NK-92 (cell line): ENCODE measurements around the gene STMN3.
"Not testable (repeated sequence)": the region's sequence is repeated elsewhere in the genome, so short reads cannot be mapped to it uniquely, and the experiment has no call there.

Source experiments
- DNase-seq: peaks from one replicate; lab custom pipeline; 2025; ENCODE audit not compliant: unreplicated experiment; lab: John Stamatoyannopoulos, UW

The STMN3 gene

DNA sequence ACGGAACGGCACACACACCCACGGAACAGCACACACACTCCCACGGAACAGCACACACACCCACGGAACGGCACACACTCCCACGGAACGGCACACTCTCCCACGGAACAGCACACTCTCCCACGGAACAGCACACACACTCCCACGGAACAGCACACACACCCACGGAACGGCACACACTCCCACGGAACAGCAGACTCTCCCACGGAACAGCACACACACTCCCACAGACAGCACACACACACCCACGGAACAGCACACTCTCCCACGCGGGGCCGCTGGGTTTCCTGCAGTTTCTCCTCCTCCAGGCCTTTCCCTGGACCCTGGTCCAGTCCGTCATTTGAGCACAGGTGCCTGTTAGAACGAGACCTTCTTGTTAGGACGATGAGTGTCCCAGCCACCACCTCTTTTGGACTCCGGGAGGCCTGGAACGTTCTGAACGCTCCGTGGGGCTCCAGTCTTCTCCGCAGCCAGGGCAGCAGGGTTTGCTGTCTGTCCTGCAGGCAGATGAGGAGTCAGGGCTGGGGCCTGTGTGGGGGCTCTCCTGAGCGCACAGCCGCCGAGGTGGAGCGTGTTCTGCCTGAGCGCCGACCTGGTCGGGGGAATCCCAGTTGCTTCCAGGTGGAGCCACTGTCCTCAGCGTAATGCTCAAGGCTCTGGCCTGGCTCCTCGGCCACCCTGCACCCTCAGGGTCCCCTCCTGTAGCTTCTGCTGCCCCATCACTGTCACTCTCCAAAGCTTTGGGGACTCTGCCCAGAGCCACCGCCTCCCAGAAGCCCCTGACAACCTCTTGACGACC is 25.6 kb upstream of the STMN3 start:
- no peak for DNase-seq

DNA sequence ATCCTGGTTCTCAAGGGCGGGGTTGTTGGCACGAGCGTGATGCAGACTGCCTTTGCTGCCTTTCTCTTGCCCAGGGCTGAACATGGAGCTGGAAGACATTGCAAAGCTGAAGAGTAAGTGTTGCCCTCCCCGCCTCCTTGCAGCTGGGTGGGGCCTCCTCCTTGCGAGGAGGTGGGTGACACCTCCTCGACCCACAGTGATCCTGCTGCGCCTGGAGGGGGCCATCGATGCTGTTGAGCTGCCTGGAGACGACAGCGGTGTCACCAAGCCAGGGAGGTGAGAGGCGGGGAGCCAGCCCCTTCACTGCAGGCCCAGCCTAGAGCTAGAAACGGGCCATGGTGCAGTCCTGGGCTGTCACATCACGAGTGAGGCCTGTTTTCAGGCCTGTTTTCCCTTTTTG is 24.8 kb upstream of the STMN3 start:
- no peak for DNase-seq

DNA sequence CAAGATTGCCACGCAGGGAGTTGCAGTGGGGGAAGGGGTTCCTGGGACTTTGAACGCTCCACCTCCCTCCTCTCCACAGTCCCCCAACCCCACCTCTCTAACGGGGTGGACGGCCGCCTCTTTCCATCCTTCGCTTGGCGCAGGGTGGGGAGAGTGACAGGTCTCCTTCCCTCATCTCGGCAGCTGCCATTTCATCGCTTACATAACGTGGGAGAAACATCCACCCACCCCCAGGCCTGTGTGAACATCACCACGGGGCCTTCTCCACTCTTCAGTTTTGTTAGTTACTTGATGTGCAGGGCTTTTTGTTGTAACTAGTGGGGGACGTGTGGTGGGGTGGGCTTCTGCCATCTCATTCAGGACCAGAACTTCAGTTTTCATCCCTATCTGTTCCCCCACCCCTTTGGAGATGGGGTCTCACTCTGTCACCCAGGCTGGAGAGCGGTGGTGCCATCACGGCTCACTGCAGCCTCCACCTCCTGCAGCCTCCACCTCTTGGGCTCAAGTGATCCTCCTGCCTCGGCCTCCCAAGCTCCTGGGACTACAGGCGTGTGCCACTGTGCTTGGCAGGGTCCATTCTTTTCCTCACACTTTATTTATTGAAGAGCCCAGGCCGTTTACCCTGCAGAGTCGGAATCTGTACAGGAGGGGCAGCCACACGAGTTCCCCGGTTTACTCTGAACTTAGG is 22.6 kb upstream of the STMN3 start:
- no peak for DNase-seq

DNA sequence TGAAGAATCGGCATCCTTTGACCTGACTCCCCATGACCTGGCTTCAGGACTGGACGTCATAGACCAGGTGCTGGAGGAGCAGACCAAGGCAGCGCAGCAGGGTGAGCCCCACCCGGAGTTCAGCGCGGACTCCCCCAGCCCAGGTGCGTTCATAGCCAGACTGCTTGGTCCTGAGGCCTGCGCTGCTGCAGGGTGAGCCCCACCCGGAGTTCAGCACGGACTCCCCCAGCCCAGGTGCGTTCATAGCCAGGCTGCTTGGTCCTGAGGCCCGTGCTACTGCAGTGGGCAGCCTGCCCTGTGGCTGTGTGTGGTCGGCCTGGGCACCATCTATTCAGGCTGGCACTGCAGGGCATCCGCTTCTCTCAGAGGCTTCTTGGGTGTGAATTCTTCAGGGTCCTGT is 20.7 kb upstream of the STMN3 start:
- DNase-seq = no peak

DNA sequence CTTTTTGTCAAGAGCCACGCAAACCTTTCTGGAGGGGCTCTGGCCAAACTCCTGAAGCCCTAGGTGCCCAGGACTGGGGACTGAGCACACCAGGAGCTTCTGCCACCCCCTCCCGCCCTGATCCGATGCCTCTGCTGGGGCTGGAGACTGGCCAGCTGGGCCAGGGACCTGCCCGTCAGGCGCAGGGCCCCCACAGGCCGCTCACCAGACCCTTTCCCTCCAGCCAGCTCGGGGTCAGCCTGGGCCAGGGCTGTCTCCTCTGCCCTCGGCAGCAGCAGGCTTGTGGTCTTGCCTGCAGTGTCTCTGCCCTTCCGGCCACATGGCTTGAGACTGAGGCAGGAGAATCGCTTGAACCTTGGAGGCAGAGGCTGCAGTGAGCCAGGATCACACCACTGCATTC is 19.4 kb upstream of the STMN3 start:
- DNase-seq = no peak

DNA sequence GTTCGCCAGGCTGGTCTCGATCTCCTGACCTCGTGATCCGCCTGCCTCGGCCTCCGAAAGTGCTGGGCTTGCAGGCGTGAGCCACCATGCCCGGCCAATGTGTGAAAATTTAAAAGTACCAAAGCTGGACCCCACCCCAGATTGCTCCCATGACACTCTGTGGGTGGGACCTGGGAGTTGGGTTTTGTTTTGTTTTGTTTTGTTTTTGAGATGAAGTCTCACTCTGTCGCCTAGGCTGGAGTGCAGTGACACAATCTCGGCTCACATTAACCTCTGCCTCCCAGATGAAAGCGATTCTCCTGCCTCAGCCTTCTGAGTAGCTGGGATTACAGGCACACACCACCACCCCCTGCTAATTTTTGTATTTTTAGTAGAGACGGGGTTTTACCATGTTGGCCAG is 18.5 kb upstream of the STMN3 start:
- not testable (repeated sequence) for DNase-seq

DNA sequence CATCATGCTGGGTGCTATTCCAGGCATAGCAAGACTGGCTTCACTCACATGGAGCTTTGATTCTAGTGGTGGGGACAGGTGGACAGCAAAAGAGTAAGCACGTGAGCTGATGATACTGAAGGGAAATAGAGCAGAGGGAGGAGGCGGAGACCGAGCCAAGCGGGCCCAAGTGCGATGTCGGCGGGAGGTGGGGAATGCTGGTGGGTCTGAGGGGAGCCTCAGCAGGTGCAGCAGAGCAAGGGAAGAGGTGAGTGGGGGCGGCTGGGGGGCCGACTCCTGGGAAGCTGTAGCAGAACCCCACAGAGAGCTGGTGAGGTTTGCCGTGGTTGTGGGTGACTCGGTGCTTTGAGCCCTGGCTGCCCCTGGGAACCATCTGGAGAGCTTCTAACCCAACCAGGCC is 15.1 kb upstream of the STMN3 start:
- no peak for DNase-seq

DNA sequence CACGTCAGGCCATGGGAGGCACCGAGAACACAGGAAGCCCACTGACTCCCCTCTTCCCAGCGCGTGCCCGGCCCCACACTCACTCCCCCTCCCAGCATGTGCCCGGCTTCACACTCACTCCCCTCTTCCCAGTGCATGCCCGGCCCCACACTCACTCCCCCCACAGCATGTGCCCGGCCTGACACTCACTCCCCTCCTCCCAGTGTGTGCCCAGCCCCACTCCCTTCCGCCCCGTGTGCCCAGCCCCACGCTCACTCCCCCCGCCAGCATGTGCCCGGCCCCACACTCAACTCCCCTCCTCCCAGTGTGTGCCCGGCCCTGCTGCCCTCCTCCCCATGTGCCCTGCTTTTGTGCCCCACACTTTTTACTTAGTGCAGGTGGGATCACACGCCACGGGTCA is 14.6 kb upstream of the STMN3 start:
- no peak for DNase-seq

DNA sequence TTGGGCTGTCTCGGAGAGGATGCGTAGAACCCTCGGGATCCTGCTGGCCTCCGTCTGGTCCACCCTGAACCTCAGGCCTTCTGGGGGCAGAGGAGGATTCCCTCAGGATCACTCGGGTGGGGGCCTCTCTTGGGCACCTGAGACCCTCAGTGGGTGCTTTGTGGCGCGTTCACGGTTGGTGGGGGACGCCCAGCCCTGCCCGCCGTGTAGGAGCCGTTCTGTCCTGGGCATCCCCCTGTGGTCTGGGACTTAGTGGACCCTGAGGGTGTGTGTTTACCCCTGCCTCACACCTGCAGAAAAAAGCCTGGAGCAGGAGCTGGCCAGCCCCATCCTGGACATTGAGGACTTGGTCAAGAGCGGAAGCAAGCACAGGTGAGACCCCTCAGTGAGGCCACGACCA is 12.5 kb upstream of the STMN3 start:
- no peak for DNase-seq

DNA sequence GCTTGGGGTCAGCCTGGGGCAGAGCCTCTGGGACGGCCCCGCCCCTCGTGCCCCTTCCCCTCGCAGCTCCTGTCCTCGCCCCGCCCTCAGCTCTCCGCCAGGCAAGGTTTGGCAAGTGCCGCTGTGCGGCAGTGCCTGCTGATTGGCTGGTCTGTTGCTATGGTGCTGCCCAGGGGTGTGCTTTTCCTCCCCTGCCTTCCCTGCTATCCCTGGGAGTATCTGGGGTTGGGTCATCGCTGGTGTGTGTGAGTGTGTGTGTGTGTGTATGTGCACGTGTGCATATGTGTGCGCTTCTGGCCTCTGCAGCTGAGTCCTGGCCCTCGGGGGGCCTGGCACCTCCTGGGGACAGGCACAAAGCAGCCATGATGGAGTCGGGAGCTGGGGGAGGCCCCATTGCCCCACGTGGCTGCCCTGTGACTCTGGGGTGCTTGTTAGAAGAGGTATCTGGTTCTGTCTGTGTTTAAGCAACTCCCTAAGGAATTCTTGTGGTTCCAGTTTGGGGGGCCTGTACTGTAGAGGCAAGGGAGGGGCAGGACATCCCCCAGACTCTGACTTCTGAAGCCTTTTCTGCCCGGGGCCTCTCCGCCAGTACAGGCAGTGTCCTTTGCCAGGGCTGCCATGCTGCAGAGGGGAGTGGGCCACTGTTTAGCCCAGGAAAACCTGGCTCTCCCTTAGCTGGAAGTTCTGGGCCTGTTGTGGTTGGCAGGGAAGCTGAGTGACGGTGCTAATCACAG is 11.8 kb upstream of the STMN3 start:
- no peak for DNase-seq

DNA sequence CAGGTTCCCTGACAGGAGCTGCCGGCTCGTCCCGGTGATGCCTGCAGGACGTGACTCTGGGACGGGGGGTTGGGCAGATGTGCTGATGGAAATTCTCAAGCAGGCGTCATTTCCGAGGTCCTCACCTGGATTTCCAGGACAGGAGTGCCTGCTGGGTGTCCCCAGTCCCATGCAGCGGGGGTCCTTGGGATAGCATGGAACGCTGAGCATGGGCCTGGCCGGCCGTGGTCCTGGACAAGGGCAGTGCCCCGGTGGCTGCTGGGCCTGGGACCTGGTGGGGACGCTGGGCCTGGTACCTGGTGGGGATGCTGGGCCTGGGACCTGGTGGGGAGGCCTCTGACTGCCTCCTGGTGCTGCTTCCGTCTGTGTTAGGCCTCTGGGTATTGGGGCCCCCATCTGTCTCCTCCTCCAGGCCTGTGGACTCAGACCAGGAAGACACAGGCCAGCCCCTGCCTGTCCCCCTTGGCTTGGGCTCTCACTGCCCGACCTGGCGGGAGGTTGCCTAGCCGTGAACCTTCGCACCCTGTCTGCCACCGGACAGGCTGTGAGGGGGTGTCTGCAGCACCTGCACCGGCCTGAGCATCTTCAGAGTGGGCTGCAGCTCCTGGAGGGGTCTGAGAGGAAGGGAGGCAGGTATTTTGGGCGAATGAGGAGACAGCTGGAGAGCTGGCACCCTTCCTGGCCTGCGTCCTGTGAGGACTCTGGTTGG is 11.1 kb upstream of the STMN3 start:
- DNase-seq = no peak

DNA sequence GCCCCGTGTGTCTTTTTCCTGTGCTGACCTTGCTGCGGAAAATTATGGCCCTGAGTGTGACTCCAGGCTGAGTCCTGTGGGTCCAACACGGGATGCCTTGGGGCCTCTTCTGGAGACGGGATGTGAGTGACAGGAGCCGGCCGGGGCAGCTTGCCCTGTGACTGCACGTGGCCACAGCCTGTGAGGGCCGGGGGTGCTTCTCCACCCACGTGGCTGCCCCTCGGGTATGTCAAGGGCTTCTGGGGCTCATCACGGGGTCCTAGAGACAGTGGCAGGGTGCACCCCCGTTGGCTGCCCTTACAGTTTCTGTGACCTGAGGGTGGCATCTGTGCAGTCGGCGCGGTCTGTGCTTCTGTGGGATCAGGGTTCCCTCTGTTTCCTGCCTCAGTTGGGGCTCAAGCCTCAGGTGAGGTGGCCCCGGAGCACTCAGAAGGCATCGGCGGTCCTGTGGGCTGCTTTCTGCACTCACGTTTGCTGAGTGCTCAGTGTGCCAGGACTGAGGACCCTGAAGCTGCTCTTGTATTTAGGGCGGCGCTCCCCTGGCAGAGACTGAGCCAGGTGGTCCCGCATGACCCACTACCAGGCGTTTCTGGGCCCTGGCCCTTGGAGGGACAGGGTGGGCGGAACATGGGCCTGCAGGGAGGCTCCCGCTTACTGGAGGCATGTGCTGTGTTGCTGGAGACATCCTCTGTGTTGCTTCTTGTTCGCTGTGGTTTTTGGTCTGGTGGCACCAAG is 10.3 kb upstream of the STMN3 start:
- DNase-seq = no peak

DNA sequence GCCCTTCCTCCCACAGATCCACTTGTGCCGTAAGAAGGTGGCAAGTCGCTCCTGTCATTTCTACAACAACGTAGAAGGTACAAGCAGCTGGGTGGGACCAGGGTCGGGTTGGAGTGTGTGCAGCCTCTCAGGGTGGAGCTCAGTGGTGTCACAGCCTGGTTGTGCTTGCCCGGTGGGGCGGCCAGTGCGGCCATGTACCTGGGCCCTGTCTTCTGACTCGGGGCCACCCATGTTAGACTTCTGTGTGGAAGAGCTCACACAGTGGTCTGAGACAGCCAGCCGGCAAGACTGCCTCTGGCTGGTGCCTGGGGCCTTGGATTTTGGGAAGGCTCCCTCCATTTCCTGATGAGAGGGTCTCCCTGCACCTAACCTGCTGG is 9.6 kb upstream of the STMN3 start:
- DNase-seq = no peak

DNA sequence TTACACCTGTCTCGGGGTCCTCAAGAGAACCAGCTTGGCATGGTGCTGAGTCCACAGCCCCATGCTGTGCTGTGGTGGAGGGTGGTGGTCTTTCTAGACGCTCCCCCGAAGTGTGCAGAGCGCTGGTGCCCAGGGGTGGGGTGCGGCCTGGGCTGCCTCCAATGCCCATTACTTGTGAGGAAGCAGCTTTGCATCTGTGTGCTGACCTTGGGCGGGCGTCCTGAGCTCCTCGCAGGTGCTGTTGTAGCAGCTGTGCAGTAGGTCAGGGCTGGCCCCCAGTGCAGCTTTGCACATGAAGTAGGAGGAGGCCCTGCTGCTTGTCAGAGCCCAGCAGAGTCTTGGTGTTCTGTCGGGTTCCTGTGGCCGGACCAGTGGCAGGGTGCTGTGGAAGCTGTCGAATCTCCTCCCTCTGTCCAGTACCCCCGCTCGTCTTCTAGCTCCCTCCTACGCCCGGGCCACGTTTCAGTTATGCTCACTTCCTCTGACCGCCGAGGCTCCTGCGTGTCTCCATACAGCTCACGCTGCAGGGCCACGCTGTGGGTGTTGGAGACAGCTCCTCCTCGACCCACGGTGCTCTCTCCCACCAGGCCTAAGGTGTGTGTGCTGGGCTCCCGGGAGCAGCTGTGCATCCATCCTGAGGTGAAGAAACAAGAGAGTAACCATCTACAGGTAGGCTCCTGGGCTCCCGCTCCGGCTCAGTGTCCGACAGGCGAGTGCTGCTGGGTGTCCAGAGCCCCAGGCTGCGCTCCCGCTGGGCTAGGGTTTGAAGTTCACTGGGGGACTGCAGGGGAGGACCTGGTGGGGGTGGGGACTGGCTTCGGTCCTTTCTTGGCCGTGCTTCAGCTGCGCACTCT is 9.0 kb upstream of the STMN3 start:
- DNase-seq = no peak

DNA sequence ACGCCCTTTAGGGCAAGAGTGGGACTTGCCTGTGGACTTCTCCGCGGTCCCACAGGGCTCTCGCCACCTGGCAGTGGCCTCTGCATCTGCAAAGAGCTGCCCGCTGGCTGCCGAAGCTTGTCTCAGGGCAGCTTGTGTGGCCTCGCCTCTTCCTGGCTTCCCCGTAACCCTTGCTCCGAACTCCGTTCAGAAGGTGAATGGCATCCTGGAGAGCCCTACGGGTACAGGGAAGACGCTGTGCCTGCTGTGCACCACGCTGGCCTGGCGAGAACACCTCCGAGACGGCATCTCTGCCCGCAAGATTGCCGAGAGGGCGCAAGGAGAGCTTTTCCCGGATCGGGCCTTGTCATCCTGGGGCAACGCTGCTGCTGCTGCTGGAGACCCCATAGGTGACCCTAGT is 7.9 kb upstream of the STMN3 start:
- no peak for DNase-seq

DNA sequence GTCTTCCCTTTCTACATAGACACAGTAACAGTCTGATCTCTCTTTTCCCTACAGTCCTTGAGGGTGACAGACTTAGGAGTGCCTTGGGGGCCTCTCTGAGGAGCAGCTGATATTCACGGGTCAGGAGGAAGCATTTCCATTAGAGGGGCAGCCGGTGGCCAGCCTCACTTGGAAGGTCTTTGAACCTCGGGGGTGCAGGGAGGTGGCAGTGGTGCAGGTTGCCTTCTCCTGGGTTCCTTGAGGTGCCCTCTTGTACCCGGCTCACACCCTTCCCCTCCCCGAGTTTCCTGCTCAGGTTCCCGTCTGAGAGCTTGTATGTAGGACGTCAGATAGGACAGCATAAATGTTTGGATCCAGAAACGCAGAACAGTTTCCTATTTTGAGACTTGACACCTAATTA is 7.4 kb upstream of the STMN3 start:
- DNase-seq = no peak

DNA sequence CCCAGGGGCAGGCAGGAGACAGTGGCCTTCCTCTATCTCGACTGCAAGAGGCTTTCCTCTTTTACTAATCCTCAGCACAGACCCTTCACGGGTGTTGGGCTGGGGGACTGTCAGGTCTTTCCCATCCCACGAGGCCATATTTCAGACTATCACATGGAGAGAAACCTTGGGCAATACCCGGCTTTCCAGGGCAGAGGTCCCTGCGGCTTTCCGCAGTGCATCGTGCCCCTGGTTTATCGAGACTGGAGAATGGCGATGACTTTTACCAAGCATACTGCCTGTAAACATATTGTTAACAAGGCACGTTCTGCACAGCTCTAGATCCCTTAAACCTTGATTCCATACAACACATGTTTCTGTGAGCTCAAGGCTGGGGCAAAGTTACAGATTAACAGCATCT is 7.0 kb upstream of the STMN3 start:
- not testable (repeated sequence) for DNase-seq

DNA sequence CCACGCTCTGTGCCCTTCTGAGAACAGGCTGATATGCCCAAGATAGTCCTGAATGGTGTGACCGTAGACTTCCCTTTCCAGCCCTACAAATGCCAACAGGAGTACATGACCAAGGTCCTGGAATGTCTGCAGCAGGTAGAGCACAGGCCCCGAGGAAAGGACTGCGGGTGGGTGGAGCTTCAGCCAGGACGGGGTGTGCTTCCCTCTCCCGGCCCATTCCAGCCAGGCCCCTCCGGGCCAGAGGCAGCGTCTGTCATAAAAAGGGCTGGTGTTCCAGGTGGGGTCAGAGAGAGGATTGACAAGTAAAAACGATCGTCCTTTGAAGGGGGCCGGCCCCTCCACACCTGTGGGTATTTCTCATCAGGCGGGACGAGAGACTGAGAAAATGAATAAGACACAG is 6.1 kb upstream of the STMN3 start:
- DNase-seq = no peak

DNA sequence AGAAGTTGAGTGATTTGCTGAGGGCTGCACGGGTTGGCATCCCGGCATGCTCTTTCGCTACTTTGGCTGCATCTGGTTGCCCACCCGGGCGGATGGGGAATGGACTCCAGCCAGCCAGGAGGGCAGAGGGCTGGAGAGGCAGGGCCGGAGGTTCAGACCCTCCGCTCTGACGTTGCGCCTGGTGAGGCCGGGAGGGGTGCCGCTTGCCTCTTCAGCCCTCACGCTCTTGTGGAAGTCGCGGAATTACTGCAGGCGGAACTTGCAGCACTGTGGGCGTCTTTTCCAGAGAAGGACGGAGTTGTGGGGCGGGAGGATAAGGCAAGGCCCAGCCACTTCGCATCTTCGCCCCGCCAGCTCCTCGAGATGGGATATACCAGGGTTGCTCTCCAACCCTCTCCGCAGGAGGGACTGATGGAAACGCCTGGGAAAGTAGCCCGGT is 5.5 kb upstream of the STMN3 start:
- no peak for DNase-seq
